Measurements from ENCODE around the gene GRAMD2A.

DNA sequence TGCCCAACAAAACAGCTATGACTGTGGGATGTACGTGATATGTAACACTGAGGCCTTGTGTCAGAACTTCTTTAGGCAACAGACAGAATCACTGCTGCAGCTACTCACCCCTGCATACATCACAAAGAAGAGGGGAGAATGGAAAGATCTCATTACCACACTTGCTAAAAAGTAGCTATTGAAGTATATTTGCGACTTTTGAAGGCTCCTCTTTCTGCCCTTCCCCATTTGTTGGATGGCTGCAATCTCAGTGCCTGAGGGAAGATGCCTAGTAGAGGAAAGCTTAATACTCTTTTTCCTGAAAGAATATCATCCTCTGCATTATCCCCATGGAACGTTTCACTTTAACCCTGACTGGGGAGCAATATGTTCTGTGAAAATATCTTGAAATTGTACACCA is 57.5 kb downstream of the GRAMD2A start:
- TF ChIP-seq POLR2A (IDR thresholded peaks at IDR 0.05) (no peak), POLR2AphosphoS5 (IDR thresholded peaks at IDR 0.05) (no peak), EP300 (IDR thresholded peaks at IDR 0.05; ENCODE audit: low read depth) (no peak)
- TF ChIP-seq, protein P1, sequence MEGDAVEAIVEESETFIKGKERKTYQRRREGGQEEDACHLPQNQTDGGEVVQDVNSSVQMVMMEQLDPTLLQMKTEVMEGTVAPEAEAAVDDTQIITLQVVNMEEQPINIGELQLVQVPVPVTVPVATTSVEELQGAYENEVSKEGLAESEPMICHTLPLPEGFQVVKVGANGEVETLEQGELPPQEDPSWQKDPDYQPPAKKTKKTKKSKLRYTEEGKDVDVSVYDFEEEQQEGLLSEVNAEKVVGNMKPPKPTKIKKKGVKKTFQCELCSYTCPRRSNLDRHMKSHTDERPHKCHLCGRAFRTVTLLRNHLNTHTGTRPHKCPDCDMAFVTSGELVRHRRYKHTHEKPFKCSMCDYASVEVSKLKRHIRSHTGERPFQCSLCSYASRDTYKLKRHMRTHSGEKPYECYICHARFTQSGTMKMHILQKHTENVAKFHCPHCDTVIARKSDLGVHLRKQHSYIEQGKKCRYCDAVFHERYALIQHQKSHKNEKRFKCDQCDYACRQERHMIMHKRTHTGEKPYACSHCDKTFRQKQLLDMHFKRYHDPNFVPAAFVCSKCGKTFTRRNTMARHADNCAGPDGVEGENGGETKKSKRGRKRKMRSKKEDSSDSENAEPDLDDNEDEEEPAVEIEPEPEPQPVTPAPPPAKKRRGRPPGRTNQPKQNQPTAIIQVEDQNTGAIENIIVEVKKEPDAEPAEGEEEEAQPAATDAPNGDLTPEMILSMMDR (IDR thresholded peaks at IDR 0.05): no peak

Data from transverse colon (tissue), 4 donors.